Raji (cell line): ENCODE data around the gene FOXR1.

ENCODE experiments used
- POLR2A ChIP-seq: IDR thresholded peaks from 2 replicates; pipeline ENCODE4 v1.6.1; 2011; ENCODE audit warnings: low read depth, low read length, control low read depth; ENCODE audit not compliant: insufficient read depth

FOXR1 gene, protein sequence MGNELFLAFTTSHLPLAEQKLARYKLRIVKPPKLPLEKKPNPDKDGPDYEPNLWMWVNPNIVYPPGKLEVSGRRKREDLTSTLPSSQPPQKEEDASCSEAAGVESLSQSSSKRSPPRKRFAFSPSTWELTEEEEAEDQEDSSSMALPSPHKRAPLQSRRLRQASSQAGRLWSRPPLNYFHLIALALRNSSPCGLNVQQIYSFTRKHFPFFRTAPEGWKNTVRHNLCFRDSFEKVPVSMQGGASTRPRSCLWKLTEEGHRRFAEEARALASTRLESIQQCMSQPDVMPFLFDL

GRCh38 chr11:118971646-118972045 lies at the start of gene FOXR1:
TSS of gene FOXR1 (plus strand) at chr11:118971761. CDS start at chr11:118971932, 171 bp downstream.
- no peak for TF ChIP-seq POLR2A

DNA sequence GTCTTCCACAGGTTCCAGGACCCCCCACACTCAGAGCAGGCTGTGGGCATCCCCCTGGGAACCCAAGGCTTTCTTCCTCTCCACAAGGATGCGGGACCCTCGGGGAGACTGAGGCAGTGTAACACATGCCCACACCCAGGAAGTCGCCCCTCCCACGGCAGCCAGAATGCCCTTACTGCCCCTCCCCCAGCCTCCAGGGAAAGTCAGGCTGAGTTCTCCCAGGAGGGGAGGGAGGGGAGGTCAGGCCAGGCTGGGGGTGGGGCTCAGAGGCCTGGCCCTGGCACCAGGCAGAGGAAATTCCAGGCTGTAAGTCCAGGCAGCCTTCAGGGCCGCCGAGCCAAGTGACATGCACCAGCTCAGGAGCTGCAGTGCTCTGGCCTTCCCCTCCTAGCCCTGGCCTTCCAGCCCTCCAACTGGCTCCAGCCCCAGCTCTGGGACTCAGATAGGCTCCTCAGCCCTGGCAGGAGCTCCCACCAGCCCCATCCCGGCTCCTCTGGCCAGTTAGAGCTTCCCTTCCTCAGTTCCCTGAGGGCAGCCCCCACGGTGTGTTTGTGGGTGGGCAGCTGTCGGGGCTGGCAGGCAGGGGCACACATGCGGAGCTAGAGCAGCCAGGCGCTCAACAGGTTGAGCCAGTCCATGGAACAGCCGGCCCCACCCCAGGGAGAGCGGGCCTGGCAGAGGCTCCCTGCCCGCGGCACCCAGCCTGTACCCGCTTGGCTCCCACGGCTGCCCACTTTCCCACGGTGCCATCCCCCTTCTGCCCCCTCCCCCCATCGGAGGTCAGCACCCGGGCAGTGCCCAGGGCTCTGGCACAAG lies 49.4 kb upstream of the FOXR1 start:
- no peak for TF ChIP-seq POLR2A

GRCh38 chr11:118922745-118923627 lies 48.6 kb upstream of the FOXR1 start:
- no peak for TF ChIP-seq POLR2A

DNA sequence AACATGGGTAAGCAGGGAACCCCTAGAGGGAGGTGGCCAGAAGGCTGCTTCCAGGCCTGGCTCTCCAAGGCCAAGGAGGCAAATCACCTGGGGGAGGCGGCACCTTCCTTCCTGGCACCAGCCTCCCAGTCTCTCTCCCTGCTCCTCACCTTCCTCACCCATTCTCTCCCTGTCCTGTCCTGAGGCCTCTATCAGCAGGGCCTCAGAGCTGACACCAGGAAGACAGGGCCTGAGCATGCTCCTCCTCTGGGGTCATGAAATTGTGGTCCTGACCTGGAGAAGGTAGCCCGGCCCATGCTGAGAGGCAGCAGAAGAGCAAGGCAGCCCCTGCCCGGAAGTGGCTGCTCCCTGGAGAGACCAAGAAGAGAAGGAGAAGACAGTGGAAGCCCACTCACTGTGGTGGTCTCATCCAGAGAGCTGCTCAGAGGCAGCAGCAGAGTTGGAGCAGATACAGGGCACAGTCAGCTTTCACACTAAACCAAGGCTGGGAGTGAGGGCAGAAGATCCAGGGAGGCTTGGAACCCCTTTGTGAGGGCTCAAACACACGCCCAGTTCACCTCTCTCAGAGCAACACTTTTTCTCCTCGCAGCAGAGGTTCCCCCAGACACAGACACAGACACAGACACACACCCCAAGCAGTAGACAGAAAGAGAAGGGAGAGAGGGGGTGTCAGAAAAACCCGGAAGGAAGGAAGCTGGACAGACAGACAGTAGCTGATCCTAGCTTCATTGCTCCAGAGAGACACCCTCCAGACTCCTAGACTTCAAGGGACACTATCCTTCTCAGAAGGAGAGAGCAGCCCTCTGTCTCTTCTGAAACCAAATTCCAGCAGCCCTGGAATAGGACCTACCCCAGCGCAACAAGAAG lies 47.6 kb upstream of the FOXR1 start:
- no peak for TF ChIP-seq POLR2A

- TF ChIP-seq POLR2A: no peak
Observed at GRCh38 chr11:118924591-118925585, 46.7 kb upstream of the FOXR1 start.

DNA sequence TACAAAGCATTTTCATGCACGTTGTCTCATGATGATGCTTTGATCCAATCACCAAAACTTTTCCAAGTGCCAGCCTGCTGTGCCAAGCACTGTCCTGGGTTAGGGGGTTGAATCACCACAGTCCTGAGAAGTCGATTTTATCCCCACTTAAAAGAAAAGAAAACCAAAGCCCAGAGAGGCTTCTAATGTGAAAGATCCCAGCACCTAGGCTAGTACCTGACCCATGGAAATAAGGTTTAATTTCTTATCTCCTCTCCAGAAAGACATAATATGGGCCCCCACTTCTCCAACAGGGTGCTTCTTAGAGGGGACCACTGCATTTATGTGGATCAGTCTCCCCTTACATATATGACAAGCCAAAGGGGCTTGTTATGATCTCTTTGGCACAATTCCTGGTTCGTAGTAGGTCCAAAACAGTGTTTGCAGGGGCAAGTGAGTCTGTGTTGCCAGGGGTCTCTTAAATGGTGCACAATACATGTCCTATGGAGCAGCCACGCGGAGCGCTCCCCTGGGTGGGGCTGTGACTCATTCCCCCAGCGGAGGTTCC lies 43.9 kb upstream of the FOXR1 start:
- TF ChIP-seq POLR2A: no peak

DNA sequence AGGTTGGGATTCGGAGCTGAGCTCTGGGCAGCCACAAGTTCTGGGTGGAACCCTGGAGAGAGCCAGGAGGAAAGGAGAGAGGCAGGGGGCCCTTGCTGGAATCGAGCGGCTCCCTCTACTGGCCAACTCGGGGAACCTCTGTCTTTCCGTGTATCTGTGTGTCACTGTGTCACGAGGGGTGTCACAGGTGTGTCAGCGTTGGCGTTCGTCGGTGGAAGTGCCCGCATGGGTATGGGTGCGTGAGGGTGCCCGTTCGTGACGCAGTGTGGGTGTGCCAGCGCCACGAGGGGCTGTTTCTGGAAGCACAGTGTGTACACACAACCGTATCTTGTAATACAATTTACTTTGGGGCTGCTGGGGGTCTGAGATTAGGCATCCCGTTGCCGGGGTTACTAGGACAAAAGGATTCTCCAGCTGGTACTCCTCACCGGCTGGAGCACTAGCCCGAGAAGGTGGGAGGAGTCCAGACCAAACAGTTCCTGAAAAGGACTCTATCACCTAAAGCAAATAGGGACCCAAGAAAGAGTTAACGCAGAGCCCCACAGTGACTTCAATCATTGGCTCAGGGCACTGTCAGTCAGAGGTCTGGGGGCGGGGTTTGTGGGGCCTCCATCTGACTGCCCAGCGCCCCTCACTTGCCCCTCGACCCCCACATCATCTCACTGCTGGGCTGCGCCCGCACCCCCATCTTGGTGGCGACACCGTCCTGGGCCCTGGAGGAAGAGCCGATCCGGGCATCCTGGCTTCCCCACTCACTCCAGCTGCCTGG lies 43.3 kb upstream of the FOXR1 start:
- TF ChIP-seq POLR2A: peak; percentile 60

DNA sequence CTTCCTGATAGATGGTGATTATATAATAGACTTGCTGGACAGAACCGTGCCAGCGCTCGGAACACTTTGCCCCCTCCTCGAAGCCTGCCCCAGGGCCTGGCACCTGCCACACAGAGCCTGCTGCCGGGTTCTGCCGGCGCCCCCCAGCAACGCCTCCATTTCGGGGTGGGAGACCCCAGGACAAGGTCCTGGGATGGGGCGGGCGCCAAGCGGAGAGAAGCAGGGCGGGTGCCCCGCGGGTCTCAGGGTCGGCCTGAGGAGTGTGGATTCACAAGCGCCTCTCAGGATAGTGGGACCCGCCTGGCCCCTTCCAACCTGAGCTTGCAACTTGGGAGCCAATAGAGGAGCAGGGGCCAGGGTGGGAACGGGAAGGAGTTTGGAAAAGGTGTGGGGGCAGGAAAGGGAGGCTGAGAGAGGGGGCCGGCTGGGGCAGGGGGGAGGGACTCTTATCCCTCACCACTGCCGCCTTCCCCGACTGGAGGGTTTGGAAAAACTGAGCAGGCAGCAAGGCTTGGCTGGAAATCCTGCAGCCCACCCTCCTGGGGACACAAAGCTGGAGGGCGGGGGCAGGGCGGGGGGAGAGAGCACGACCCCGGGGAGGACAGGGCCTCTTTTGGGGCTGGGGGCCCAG lies 42.6 kb upstream of the FOXR1 start:
- TF ChIP-seq POLR2A: no peak

GRCh38 chr11:118929501-118930093 lies 42.0 kb upstream of the FOXR1 start:
- peak; percentile 49 for TF ChIP-seq POLR2A

DNA sequence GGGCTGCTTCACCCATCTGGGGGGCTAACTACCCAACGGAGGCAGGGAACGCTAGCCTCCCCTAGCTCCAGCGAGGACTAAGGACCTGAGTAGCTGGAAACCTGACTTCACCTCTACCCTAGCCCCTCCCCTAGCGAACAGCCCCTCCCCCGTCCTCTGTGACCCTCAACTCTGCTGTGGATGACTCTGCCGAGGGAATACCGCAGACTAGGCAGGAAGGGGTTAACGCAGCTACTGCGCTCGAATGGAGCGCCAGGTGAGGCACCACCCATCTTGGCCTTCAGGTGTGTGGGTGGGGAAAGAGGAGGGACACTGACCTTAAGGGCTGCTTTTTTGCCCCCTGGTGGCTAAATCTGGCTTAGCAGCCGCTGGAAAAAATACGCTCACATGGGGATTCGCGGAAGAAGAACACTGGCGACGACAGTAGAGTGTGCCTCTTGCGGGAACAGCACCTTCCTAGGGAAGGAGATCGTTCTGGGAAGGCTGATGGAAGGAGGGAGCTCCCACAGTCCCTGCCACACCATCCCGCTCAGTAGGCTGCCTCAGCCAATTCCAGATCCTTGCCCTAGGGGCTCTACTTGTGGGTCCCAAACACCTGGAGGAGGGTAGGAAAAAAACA lies 41.4 kb upstream of the FOXR1 start:
- peak; percentile 41; the same call in 1 of the 2 replicates for TF ChIP-seq POLR2A

GRCh38 chr11:118931571-118931970 lies 40.0 kb upstream of the FOXR1 start:
- TF ChIP-seq POLR2A: no peak
